Natural killer cell (primary cell): ENCODE data around the gene NAV2. TPM values are rescaled to one million over a fixed set of nuclear protein-coding genes. Genes with fewer than 3 reads are reported as not detected.

ENCODE experiments used
- ATAC-seq, 3 donors: fragments of 150-1000 bp in 2 of 3; fragments of 200-7000 bp in 1 of 3; cut with Tn5 transposase; 1 replicate in 1 of 3; 2 replicates in 2 of 3; pipeline ENCODE4 v1.10.0; 2021; ENCODE audit warnings: mild to moderate bottlenecking in 2 of 3, moderate library complexity in 2 of 3
- DNase-seq, 2 donors: peaks; one replicate each; pipeline versions ENCODE4 v3.0.0 to v3.0.0-alpha.2; 2013 to 2021; ENCODE audit warnings: mixed read lengths in 1 of 2
- H3K27ac ChIP-seq: one replicate; pipeline ENCODE4 v1.5.1; 2013; ENCODE audit warnings: mild to moderate bottlenecking, low read length
- H3K27me3 ChIP-seq: one replicate; pipeline ENCODE4 v1.6.1; 2013; ENCODE audit warnings: low read length; ENCODE audit not compliant: control insufficient read depth, insufficient read depth
- H3K36me3 ChIP-seq: one replicate; pipeline ENCODE4 v1.6.1; 2013; ENCODE audit warnings: low read length; ENCODE audit not compliant: control insufficient read depth, insufficient read depth
- H3K4me1 ChIP-seq: one replicate; pipeline ENCODE4 v1.6.1; 2013; ENCODE audit warnings: low read length; ENCODE audit not compliant: control insufficient read depth, insufficient read depth
- H3K4me3 ChIP-seq: one replicate; pipeline ENCODE4 v1.5.1; 2013; ENCODE audit warnings: low read length
- H3K9me3 ChIP-seq: one replicate; pipeline ENCODE4 v1.6.1; 2013; ENCODE audit warnings: low read length; ENCODE audit not compliant: control insufficient read depth, insufficient read depth
- H3K27ac Mint-ChIP-seq, 2 donors: one replicate each; pipeline ENCODE4 v1.8.0; 2022; ENCODE audit warnings: mild to moderate bottlenecking in 2 of 2, mixed read lengths in 2 of 2, moderate library complexity in 1 of 2
- H3K27me3 Mint-ChIP-seq, 2 donors: one replicate each; pipeline ENCODE4 v1.8.0; 2022; ENCODE audit warnings: low read depth in 2 of 2, mixed read lengths in 2 of 2
- H3K36me3 Mint-ChIP-seq: one replicate; pipeline ENCODE4 v1.8.0; 2022; ENCODE audit warnings: mixed read lengths
- H3K4me1 Mint-ChIP-seq, 2 donors: one replicate each; pipeline ENCODE4 v1.8.0; 2022; ENCODE audit warnings: mixed read lengths in 2 of 2
- H3K4me3 Mint-ChIP-seq: one replicate; pipeline ENCODE4 v1.8.0; 2022; ENCODE audit warnings: mild to moderate bottlenecking, moderate library complexity, mixed read lengths
- H3K9me3 Mint-ChIP-seq, 2 donors: one replicate each; pipeline ENCODE4 v1.8.0; 2022; ENCODE audit warnings: mixed read lengths in 2 of 2
- CTCF ChIP-seq: fragments of 200-600 bp; IDR thresholded peaks from one replicate; pipeline ENCODE4 v1.8.0; 2022; ENCODE audit warnings: antibody characterized with exemption
- WGBS: methylation state at CpG from one replicate; pipeline ENCODE4 v1.1.7; 2013; ENCODE audit warnings: missing lambda C conversion rate; ENCODE audit not compliant: insufficient coverage; 5-methylcytosine and 5-hydroxymethylcytosine counted together
- intact Hi-C: fragments of 100-400 bp; cut with micrococcal nuclease; formaldehyde crosslinking; loops from one replicate; pipeline ENCODE4 v1.14.2; 2022
- total RNA-seq, 4 donors: library from RNA; stranded (reverse); fragments of 120-200 nt in 1 of 4; gene quantifications; one replicate each; pipeline versions ENCODE4 v1.2.3 to v1.2.4, GENCODE V29; 2013 to 2022

The NAV2 gene
- total RNA-seq, 3 donors from 2014 or later (not counting 1 experiment from before 2014, with no cell fraction given), result 0.14 to 1.6 (median 0.43) TPM

- WGBS, result 91% methylated on average over 11 of the region's 12 CpGs
- H3K27me3 Mint-ChIP-seq, result peaks cover 0 to 12% of the 10 kb centered on the region in 2 donors
- Histone ChIP-seq H3K27ac (no peak overlapping the region), H3K36me3 (no peaks in the 10 kb centered on the region), H3K4me1 (peaks cover 17% of the 10 kb centered on the region), H3K9me3 (no peaks in the 10 kb centered on the region), H3K4me3 (no peak overlapping the region), H3K27me3 (no peaks in the 10 kb centered on the region)
- no peak for ATAC-seq
- H3K27ac Mint-ChIP-seq, result no peak overlapping the region
- no peak for TF ChIP-seq CTCF
- H3K36me3 Mint-ChIP-seq, result no peaks in the 10 kb centered on the region
- no peak for DNase-seq
- H3K4me3 Mint-ChIP-seq, result no peak overlapping the region
- no peaks in the 10 kb centered on the region for H3K9me3 Mint-ChIP-seq
- intact Hi-C loops, result no loop called here
- peaks cover 21 to 27% of the 10 kb centered on the region in 2 donors for H3K4me1 Mint-ChIP-seq
These were observed 289.9 kb downstream of the NAV2 start for GRCh38 chr11:20002312-20003216.

- WGBS, result 82% methylated on average over 4 of the region's 4 CpGs
- H3K4me3 Mint-ChIP-seq, result no peak overlapping the region
- no peak overlapping the region for H3K27ac ChIP-seq
- H3K4me3 ChIP-seq, result no peak overlapping the region
- H3K9me3 ChIP-seq, result no peaks in the 10 kb centered on the region
- H3K4me1 ChIP-seq, result peaks cover 17% of the 10 kb centered on the region
- no peak for TF ChIP-seq CTCF
- no peaks in the 10 kb centered on the region for H3K9me3 Mint-ChIP-seq
- ATAC-seq (no peak), DNase-seq (no peak)
- H3K27ac Mint-ChIP-seq, result no peak overlapping the region
- H3K36me3 ChIP-seq, result no peaks in the 10 kb centered on the region
- H3K36me3 Mint-ChIP-seq, result no peaks in the 10 kb centered on the region
- H3K27me3 Mint-ChIP-seq, result peaks cover 0 to 9% of the 10 kb centered on the region in 2 donors
- peaks cover 21 to 26% of the 10 kb centered on the region in 2 donors for H3K4me1 Mint-ChIP-seq
- no peaks in the 10 kb centered on the region for H3K27me3 ChIP-seq
- intact Hi-C loops, result no loop called here
These were observed 290.7 kb downstream of the NAV2 start for GRCh38 chr11:20003351-20003750.

GRCh38 chr11:20004866-20005265 lies 292.2 kb downstream of the NAV2 start:
- Mint-ChIP-seq H3K27me3 (peaks cover 0 to 5% of the 10 kb centered on the region in 2 donors), H3K27ac (no peak overlapping the region), H3K36me3 (no peaks in the 10 kb centered on the region), H3K9me3 (no peaks in the 10 kb centered on the region), H3K4me3 (no peak overlapping the region), H3K4me1 (peaks cover 16 to 17% of the 10 kb centered on the region in 2 donors)
- DNase-seq, result no peak
- TF ChIP-seq CTCF, result no peak
- no peaks in the 10 kb centered on the region for H3K27me3 ChIP-seq
- intact Hi-C loops, result no loop called here
- H3K9me3 ChIP-seq, result no peaks in the 10 kb centered on the region
- no peak overlapping the region for H3K4me3 ChIP-seq
- peaks cover 14% of the 10 kb centered on the region for H3K4me1 ChIP-seq
- no peak overlapping the region for H3K27ac ChIP-seq
- no peaks in the 10 kb centered on the region for H3K36me3 ChIP-seq
- no peak for ATAC-seq
- 85% methylated on average over 2 of the region's 3 CpGs for WGBS
